ENCODE measurements around the gene HOXA13. TPM values are rescaled to one million over a fixed set of nuclear protein-coding genes. Genes with fewer than 3 reads are reported as not detected.

Gene HOXA13
- total RNA-seq, 1 experiment from 2014 or later, result 0.35 TPM

GRCh38 chr7:27173511-27173955 is 26.4 kb downstream of the HOXA13 start:
- Histone ChIP-seq H2AFZ (no peak overlapping the region), H3K36me3 (ENCODE audit: low read depth) (no peaks in the 10 kb centered on the region), H3K9me2 (ENCODE audit: insufficient read depth) (no peaks in the 10 kb centered on the region), H4K20me1 (ENCODE audit: insufficient read depth) (no peaks in the 10 kb centered on the region), H3K27me3 (ENCODE audit: insufficient read depth, low read depth) (no peaks in the 10 kb centered on the region), H3K27ac (no peak overlapping the region), H3K4me3 (no peak overlapping the region), H3K79me2 (ENCODE audit: low read depth) (no peaks in the 10 kb centered on the region), H3F3A (ENCODE audit: insufficient read depth, low read depth) (peaks cover 17% of the 10 kb centered on the region), H3K4me2 (no peak overlapping the region), H3K9me3 (ENCODE audit: insufficient read depth, low read depth) (no peaks in the 10 kb centered on the region), H3K4me1 (replicated peaks; ENCODE audit: insufficient read depth) (peaks cover 19% of the 10 kb centered on the region)
- intact Hi-C loops (cut with micrococcal nuclease; ENCODE audit: unreplicated experiment), result no loop called here
- ChIA-PET POLR2A (ENCODE audit: unreplicated experiment) (no interaction called here), CTCF (no interaction called here)
- TF ChIP-seq CTCF (conservative IDR thresholded peaks at IDR 0.05), result no peak
- TF ChIP-seq EZH2 (IDR thresholded peaks at IDR 0.05; ENCODE audit: low read depth), result no peak
- no TSS peak for BruUV-seq (replicated peaks)
- DNase-seq, result no peak

GRCh38 chr7:27172823-27173510 is 26.9 kb downstream of the HOXA13 start:
- POLR2A ChIA-PET (ENCODE audit: unreplicated experiment), result no interaction called here
- DNase-seq, result no peak
- Histone ChIP-seq H3K9me3 (ENCODE audit: insufficient read depth, low read depth) (no peaks in the 10 kb centered on the region), H3K9me2 (ENCODE audit: insufficient read depth) (no peaks in the 10 kb centered on the region), H3K4me3 (no peak overlapping the region), H2AFZ (no peak overlapping the region), H3K4me1 (replicated peaks; ENCODE audit: insufficient read depth) (peaks cover 20% of the 10 kb centered on the region), H3K36me3 (ENCODE audit: low read depth) (no peaks in the 10 kb centered on the region), H3K27ac (no peak overlapping the region), H3F3A (ENCODE audit: insufficient read depth, low read depth) (peaks cover 17% of the 10 kb centered on the region), H4K20me1 (ENCODE audit: insufficient read depth) (no peaks in the 10 kb centered on the region), H3K27me3 (ENCODE audit: insufficient read depth, low read depth) (no peaks in the 10 kb centered on the region), H3K79me2 (ENCODE audit: low read depth) (no peaks in the 10 kb centered on the region), H3K4me2 (no peak overlapping the region)
- no peak for TF ChIP-seq CTCF (conservative IDR thresholded peaks at IDR 0.05)
- no peak for TF ChIP-seq EZH2 (IDR thresholded peaks at IDR 0.05; ENCODE audit: low read depth)
- CTCF ChIA-PET, result no interaction called here
- no TSS peak for BruUV-seq (replicated peaks)
- intact Hi-C loops (cut with micrococcal nuclease; ENCODE audit: unreplicated experiment), result no loop called here

- Histone ChIP-seq H3K4me2 (no peak overlapping the region), H3K27me3 (ENCODE audit: insufficient read depth, low read depth) (no peaks in the 10 kb centered on the region), H3K4me3 (no peak overlapping the region), H3K36me3 (ENCODE audit: low read depth) (no peaks in the 10 kb centered on the region), H2AFZ (no peak overlapping the region), H3K9me3 (ENCODE audit: insufficient read depth, low read depth) (no peaks in the 10 kb centered on the region), H3K4me1 (replicated peaks; ENCODE audit: insufficient read depth) (peaks cover 20% of the 10 kb centered on the region), H3K27ac (no peak overlapping the region), H3K9me2 (ENCODE audit: insufficient read depth) (no peaks in the 10 kb centered on the region), H3K79me2 (ENCODE audit: low read depth) (no peaks in the 10 kb centered on the region), H3F3A (ENCODE audit: insufficient read depth, low read depth) (peaks cover 20% of the 10 kb centered on the region), H4K20me1 (ENCODE audit: insufficient read depth) (no peaks in the 10 kb centered on the region)
- no peak for TF ChIP-seq CTCF (conservative IDR thresholded peaks at IDR 0.05)
- TF ChIP-seq EZH2 (IDR thresholded peaks at IDR 0.05; ENCODE audit: low read depth), result no peak
- no peak for DNase-seq
- intact Hi-C loops (cut with micrococcal nuclease; ENCODE audit: unreplicated experiment), result no loop called here
- BruUV-seq (replicated peaks), result no TSS peak
- CTCF ChIA-PET, result no interaction called here
- POLR2A ChIA-PET (ENCODE audit: unreplicated experiment), result no interaction called here
Observed at GRCh38 chr7:27172315-27172774, 27.5 kb downstream of the HOXA13 start.
